ENCODE measurements around the gene KIF16B. TPM values are rescaled to one million over a fixed set of nuclear protein-coding genes. Genes with fewer than 3 reads are reported as not detected.

KIF16B gene
- total and polyA plus RNA-seq, 2 of the 8 experiments (the other 6 are each of a cell fraction or from before 2014, with no cell fraction given): 3.0 to 9.2 TPM

GRCh38 chr20:16399801-16400200, 173.4 kb downstream of the KIF16B start (continued):
- TF ChIP-seq RBBP5 (IDR thresholded peaks at IDR 0.05; ENCODE audit: borderline replicate concordance, low read depth, low read length): no peak
- no peak for TF ChIP-seq TAF7 (optimal IDR thresholded peaks at IDR 0.05; ENCODE audit: borderline replicate concordance, low read depth, low read length)
- no peak for TF ChIP-seq TEAD4 (IDR thresholded peaks at IDR 0.05; ENCODE audit: low read depth, low read length)

Measured in H1 (cell line).